A549 (cell line): ENCODE results near the gene PSMC5.

Experiments used
- NFE2L2 ChIP-seq: fragments of 150-350 bp; conservative IDR thresholded peaks from 2 replicates; pipeline ENCODE4 v1.6.1; 2014; ENCODE audit warnings: low read length
- POLR2A ChIP-seq: IDR thresholded peaks from 2 replicates; pipeline ENCODE4 v1.6.1; 2012; ENCODE audit warnings: mild to moderate bottlenecking, low read length
- POLR2AphosphoS2 ChIP-seq: conservative IDR thresholded peaks from 2 replicates; pipeline ENCODE4 v1.6.1; 2012; ENCODE audit warnings: low read length, improper control_type of control experiment, inconsistent platforms
- TF ChIP-seq, protein P1 (sequence below): fragments of 250-450 bp; sonication (Bioruptor Pico); IDR thresholded peaks from 2 replicates; pipeline ENCODE4 v1.5.0; 2020; ENCODE audit warnings: low read depth, mild to moderate bottlenecking, moderate library complexity
- TF ChIP-seq, protein P2 (sequence below): fragments of 250-450 bp; sonication (Bioruptor Pico); IDR thresholded peaks from 2 replicates; pipeline ENCODE4 v1.5.0; 2021; ENCODE audit warnings: mild to moderate bottlenecking, moderate library complexity, borderline replicate concordance
- TF ChIP-seq, protein P3 (sequence below): fragments of >200 bp; sonication (Bioruptor Twin); formaldehyde crosslinking; IDR thresholded peaks from 3 replicates; pipeline ENCODE4 v1.5.1; 2016

DNA sequence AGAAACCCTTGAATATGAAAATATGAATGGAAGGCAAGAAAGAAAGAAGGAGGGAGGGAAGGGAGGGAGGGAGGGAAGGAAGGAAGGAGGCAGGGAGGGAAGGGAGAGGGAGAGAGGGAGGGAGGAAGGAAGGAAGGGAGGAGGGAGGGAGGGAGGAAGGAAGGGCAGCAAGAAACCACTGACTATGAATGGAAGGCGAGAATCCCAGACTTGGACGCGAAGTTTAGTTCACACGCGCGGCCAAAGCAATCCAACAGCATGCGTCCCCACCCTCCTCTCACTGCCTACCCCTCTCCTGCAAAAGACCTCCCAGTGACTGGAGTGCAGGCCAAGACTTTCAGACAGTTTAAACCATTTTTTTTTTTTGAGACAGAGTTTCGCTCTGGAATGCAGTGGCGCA lies 23.2 kb downstream of the PSMC5 start:
- TF ChIP-seq, protein P1, sequence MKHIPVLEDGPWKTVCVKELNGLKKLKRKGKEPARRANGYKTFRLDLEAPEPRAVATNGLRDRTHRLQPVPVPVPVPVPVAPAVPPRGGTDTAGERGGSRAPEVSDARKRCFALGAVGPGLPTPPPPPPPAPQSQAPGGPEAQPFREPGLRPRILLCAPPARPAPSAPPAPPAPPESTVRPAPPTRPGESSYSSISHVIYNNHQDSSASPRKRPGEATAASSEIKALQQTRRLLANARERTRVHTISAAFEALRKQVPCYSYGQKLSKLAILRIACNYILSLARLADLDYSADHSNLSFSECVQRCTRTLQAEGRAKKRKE (CRISPR knock-in tag) = no peak
- TF ChIP-seq POLR2A = no peak
- TF ChIP-seq, protein P2, sequence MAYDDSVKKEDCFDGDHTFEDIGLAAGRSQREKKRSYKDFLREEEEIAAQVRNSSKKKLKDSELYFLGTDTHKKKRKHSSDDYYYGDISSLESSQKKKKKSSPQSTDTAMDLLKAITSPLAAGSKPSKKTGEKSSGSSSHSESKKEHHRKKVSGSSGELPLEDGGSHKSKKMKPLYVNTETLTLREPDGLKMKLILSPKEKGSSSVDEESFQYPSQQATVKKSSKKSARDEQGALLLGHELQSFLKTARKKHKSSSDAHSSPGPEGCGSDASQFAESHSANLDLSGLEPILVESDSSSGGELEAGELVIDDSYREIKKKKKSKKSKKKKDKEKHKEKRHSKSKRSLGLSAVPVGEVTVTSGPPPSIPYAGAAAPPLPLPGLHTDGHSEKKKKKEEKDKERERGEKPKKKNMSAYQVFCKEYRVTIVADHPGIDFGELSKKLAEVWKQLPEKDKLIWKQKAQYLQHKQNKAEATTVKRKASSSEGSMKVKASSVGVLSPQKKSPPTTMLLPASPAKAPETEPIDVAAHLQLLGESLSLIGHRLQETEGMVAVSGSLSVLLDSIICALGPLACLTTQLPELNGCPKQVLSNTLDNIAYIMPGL = no peak
- TF ChIP-seq, protein P3, sequence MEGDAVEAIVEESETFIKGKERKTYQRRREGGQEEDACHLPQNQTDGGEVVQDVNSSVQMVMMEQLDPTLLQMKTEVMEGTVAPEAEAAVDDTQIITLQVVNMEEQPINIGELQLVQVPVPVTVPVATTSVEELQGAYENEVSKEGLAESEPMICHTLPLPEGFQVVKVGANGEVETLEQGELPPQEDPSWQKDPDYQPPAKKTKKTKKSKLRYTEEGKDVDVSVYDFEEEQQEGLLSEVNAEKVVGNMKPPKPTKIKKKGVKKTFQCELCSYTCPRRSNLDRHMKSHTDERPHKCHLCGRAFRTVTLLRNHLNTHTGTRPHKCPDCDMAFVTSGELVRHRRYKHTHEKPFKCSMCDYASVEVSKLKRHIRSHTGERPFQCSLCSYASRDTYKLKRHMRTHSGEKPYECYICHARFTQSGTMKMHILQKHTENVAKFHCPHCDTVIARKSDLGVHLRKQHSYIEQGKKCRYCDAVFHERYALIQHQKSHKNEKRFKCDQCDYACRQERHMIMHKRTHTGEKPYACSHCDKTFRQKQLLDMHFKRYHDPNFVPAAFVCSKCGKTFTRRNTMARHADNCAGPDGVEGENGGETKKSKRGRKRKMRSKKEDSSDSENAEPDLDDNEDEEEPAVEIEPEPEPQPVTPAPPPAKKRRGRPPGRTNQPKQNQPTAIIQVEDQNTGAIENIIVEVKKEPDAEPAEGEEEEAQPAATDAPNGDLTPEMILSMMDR = no peak
- no peak for TF ChIP-seq POLR2AphosphoS2
- TF ChIP-seq NFE2L2 = no peak
